ENCODE data around the gene FBXW11. TPM values are rescaled to one million over a fixed set of nuclear protein-coding genes. Genes with fewer than 3 reads are reported as not detected.
"Not testable (repeated sequence)": the region's sequence is repeated elsewhere in the genome, so short reads cannot be mapped to it uniquely, and the experiment has no call there.

FBXW11 gene
- total and polyA plus RNA-seq, 4 experiments from 2014 or later: 17.1 to 43.4 (median 32.1) TPM

DNA sequence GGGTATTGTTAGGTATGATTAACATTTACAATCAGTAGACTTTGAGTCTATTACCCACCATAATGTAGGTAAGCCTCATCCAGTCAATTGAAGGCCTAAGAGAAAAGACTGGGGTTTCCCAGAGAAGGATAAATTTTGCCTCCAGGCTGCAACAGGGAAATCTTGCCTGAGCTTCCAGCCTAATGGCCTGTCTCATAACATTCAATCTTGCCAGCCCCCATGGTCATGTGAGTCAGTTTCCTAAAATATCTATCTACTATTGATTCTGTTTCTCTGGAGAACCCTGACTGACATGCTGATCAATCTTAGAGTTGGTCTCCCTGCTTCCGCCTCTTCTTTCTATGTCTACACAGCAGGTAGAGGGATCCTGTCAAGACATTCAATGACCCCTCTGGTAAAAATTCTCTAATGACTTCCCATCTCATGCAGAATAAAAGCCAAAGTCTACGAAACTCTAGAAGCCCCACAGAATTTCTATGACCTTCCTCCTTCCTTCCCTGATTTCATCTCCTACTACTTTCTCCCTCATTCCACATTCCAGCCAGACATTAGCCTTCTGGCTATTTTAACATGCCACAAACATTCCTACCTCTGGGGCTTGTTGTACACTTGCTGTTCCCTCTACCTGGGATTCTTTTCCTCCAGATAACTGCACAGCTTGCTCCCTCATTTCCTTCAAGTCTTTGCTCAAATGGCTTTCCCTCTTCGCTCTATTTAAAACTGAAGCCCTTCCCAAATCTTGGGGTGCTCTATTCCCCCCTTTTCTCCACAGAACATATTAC is 60.2 kb downstream of the FBXW11 start:
- Mint-ChIP-seq H3K27ac (peak overlapping the region in 2 of 7 donors; percentile 2 to 61), H3K36me3 (peaks cover 0 to 1% of the 10 kb centered on the region in 2 donors), H3K4me3 (peak overlapping the region in 1 of 8 donors; percentile 15), H3K4me1 (peaks cover 32 to 52% (median 43%) of the 10 kb centered on the region in 4 donors), H3K9me3 (no peaks in the 10 kb centered on the region), H3K27me3 (no peaks in the 10 kb centered on the region)
- Histone ChIP-seq H3K27ac (ENCODE audit: low read depth, low read length) (no peak overlapping the region), H3K4me3 (ENCODE audit: low read length in 2 of 2) (no peak overlapping the region), H3K36me3 (ENCODE audit: insufficient read depth, low read length) (no peaks in the 10 kb centered on the region), H3K4me1 (ENCODE audit: insufficient read depth, low read length) (peaks cover 12% of the 10 kb centered on the region), H3K27me3 (ENCODE audit: insufficient read depth, low read length) (no peaks in the 10 kb centered on the region), H3K9me3 (ENCODE audit: control insufficient read depth in 1 of 2, low read length in 2 of 2) (no peaks in the 10 kb centered on the region)
- DNase-seq: no peak
- ChIA-PET CTCF (ENCODE audit: partially characterized antibody) (no interaction called here), POLR2A (ENCODE audit: partially characterized antibody) (no interaction called here)
- intact Hi-C loops (cut with micrococcal nuclease): no loop called here

DNA sequence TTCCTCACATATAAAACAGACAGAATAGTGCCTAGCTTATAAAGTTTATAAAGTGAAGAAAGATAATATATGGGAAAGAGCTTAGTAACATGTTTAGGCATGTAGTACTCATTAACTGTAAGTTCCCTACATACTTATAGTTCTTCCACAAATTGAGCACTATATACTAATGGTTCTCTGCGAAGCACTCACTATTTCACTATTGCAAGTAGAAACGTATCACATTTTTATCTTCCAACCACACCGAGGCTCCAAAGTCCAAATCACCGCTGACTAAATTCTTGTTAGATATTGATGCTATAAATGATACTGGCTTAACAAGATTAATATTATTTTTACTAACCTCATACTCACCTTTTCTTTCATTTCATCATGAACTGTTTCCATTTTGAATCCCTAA is 61.0 kb downstream of the FBXW11 start:
- peaks cover 35 to 53% (median 46%) of the 10 kb centered on the region in 4 donors for H3K4me1 Mint-ChIP-seq
- peaks cover 0 to 1% of the 10 kb centered on the region in 2 donors for H3K36me3 Mint-ChIP-seq
- no peaks in the 10 kb centered on the region for H3K27me3 Mint-ChIP-seq
- H3K4me1 ChIP-seq (ENCODE audit: insufficient read depth, low read length): peaks cover 15% of the 10 kb centered on the region
- intact Hi-C loops (cut with micrococcal nuclease): no loop called here
- CTCF ChIA-PET (ENCODE audit: partially characterized antibody): no interaction called here
- POLR2A ChIA-PET (ENCODE audit: partially characterized antibody): no interaction called here
- H3K4me3 Mint-ChIP-seq: no peak overlapping the region
- no peak overlapping the region for H3K4me3 ChIP-seq (ENCODE audit: low read length in 2 of 2)
- H3K9me3 ChIP-seq (ENCODE audit: control insufficient read depth in 1 of 2, low read length in 2 of 2): no peaks in the 10 kb centered on the region
- DNase-seq: no peak
- no peaks in the 10 kb centered on the region for H3K27me3 ChIP-seq (ENCODE audit: insufficient read depth, low read length)
- no peak overlapping the region for H3K27ac Mint-ChIP-seq
- no peaks in the 10 kb centered on the region for H3K9me3 Mint-ChIP-seq
- no peaks in the 10 kb centered on the region for H3K36me3 ChIP-seq (ENCODE audit: insufficient read depth, low read length)
- H3K27ac ChIP-seq (ENCODE audit: low read depth, low read length): no peak overlapping the region

DNA sequence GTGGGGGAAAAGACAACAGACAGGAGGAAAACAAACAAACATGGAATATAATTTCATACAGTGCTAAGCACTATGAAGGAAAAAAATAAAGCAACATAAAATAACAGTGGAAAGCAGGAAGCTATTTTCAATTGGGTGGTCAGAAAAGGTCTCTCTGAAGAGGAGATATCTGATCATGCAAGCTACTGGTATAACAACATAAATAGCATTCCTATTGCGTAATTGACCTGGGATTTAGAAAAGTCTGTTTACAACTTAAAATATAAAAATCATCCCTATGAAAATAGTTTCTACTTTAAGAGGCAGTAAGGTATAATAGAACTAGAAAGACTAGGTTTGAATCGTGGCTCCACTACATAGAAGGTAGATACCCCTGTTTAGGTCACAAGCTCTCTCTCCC is 61.4 kb downstream of the FBXW11 start:
- H3K9me3 ChIP-seq (ENCODE audit: control insufficient read depth in 1 of 2, low read length in 2 of 2): no peaks in the 10 kb centered on the region
- H3K36me3 Mint-ChIP-seq: peaks cover 0 to 1% of the 10 kb centered on the region in 2 donors
- POLR2A ChIA-PET (ENCODE audit: partially characterized antibody): no interaction called here
- no peak overlapping the region for H3K4me3 Mint-ChIP-seq
- no peak overlapping the region for H3K4me3 ChIP-seq (ENCODE audit: low read length in 2 of 2)
- peaks cover 0 to 2% (median 0%) of the 10 kb centered on the region in 8 donors for H3K9me3 Mint-ChIP-seq
- no peaks in the 10 kb centered on the region for H3K27me3 Mint-ChIP-seq
- H3K27ac ChIP-seq (ENCODE audit: low read depth, low read length): no peak overlapping the region
- peaks cover 15% of the 10 kb centered on the region for H3K4me1 ChIP-seq (ENCODE audit: insufficient read depth, low read length)
- peak overlapping the region in 1 of 7 donors; percentile 72 for H3K27ac Mint-ChIP-seq
- H3K27me3 ChIP-seq (ENCODE audit: insufficient read depth, low read length): no peaks in the 10 kb centered on the region
- H3K4me1 Mint-ChIP-seq: peaks cover 37 to 57% (median 48%) of the 10 kb centered on the region in 4 donors
- intact Hi-C loops (cut with micrococcal nuclease): no loop called here
- H3K36me3 ChIP-seq (ENCODE audit: insufficient read depth, low read length): no peaks in the 10 kb centered on the region
- CTCF ChIA-PET (ENCODE audit: partially characterized antibody): no interaction called here
- DNase-seq: no peak

DNA sequence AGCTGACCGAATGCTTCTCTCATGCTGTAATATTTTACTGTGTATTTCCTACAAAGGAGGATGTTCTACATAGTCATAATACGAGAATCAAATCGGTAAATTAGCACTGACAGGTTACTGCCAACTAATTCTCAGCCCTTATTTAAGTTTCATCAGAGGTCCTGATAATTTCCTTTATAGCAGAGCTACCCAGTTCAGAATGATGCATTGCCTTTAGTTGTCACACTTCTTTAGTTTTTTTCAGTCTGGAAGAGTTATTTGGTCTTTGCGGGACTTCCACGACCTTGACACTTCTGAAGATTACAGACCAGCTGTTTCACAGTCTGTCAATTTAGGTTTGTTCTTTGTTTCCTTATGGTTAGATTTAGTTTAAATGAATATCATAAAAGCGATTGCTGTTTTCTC is 64.3 kb downstream of the FBXW11 start:
- H3K4me1 ChIP-seq (ENCODE audit: insufficient read depth, low read length): peaks cover 16% of the 10 kb centered on the region
- POLR2A ChIA-PET (ENCODE audit: partially characterized antibody); H3K9me3 Mint-ChIP-seq; intact Hi-C loops (cut with micrococcal nuclease); H3K36me3 Mint-ChIP-seq; H3K4me3 ChIP-seq (ENCODE audit: low read length in 2 of 2); H3K27me3 ChIP-seq (ENCODE audit: insufficient read depth, low read length); DNase-seq; H3K27me3 Mint-ChIP-seq; H3K27ac ChIP-seq (ENCODE audit: low read depth, low read length); H3K36me3 ChIP-seq (ENCODE audit: insufficient read depth, low read length); H3K9me3 ChIP-seq (ENCODE audit: control insufficient read depth in 1 of 2, low read length in 2 of 2): not testable (repeated sequence)
- peak overlapping the region in 2 of 7 donors; percentile 44 to 68 for H3K27ac Mint-ChIP-seq
- H3K4me1 Mint-ChIP-seq: peaks cover 30 to 48% (median 38%) of the 10 kb centered on the region in 4 donors
- CTCF ChIA-PET (ENCODE audit: partially characterized antibody): interaction anchor here (0.5 kb wide), 1 partner anchor 37 kb away, joined by 3 read pairs; no protein-coding TSS in a partner anchor
- peak overlapping the region in 1 of 8 donors; percentile 10 for H3K4me3 Mint-ChIP-seq

DNA sequence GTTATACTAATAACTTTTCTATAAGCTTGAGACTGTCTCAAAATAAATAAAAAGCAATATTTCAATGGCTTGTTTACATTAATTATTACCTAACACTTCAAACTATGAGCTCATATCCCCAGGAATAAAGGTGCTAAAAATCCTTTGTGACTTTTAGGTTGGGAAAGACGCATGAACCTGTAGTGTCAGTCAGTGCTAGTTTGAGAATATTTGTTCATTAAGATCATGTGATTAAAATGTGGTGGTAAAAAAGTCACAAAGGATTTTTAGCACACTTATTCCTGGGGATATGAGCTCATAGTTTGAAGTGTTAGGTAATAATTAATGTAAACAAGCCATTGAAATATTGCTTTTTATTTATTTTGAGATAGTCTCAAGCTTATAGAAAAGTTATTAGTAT is 64.8 kb downstream of the FBXW11 start:
- Mint-ChIP-seq H3K4me3 (peak overlapping the region in 2 of 8 donors; percentile 32 to 39), H3K4me1 (peaks cover 33 to 52% (median 40%) of the 10 kb centered on the region in 4 donors)
- H3K27ac ChIP-seq (ENCODE audit: low read depth, low read length); DNase-seq; H3K27me3 Mint-ChIP-seq; H3K27me3 ChIP-seq (ENCODE audit: insufficient read depth, low read length); H3K9me3 Mint-ChIP-seq; intact Hi-C loops (cut with micrococcal nuclease); H3K36me3 Mint-ChIP-seq; POLR2A ChIA-PET (ENCODE audit: partially characterized antibody); H3K9me3 ChIP-seq (ENCODE audit: control insufficient read depth in 1 of 2, low read length in 2 of 2); H3K4me3 ChIP-seq (ENCODE audit: low read length in 2 of 2); CTCF ChIA-PET (ENCODE audit: partially characterized antibody); H3K27ac Mint-ChIP-seq; H3K36me3 ChIP-seq (ENCODE audit: insufficient read depth, low read length): not testable (repeated sequence)
- H3K4me1 ChIP-seq (ENCODE audit: insufficient read depth, low read length): peaks cover 20% of the 10 kb centered on the region

DNA sequence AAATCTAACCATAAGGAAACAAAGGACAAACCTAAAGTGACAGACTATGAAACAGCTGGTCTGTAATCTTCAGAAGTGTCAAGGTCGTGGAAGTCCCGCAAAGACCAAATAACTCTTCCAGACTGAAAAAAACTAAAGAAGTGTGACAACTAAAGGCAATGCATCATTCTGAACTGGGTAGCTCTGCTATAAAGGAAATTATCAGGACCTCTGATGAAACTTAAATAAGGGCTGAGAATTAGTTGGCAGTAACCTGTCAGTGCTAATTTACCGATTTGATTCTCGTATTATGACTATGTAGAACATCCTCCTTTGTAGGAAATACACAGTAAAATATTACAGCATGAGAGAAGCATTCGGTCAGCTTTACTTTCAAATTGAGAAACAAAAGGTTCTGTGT is 65.2 kb downstream of the FBXW11 start:
- H3K36me3 ChIP-seq (ENCODE audit: insufficient read depth, low read length); intact Hi-C loops (cut with micrococcal nuclease); POLR2A ChIA-PET (ENCODE audit: partially characterized antibody); H3K9me3 ChIP-seq (ENCODE audit: control insufficient read depth in 1 of 2, low read length in 2 of 2); H3K27ac ChIP-seq (ENCODE audit: low read depth, low read length); CTCF ChIA-PET (ENCODE audit: partially characterized antibody); DNase-seq; H3K27me3 ChIP-seq (ENCODE audit: insufficient read depth, low read length); H3K4me3 ChIP-seq (ENCODE audit: low read length in 2 of 2); H3K27me3 Mint-ChIP-seq; H3K36me3 Mint-ChIP-seq; H3K9me3 Mint-ChIP-seq: not testable (repeated sequence)
- Mint-ChIP-seq H3K4me1 (peaks cover 31 to 52% (median 40%) of the 10 kb centered on the region in 4 donors), H3K4me3 (peak overlapping the region in 1 of 8 donors; percentile 4), H3K27ac (peak overlapping the region in 4 of 7 donors; percentile 32 to 80 (median 57))
- H3K4me1 ChIP-seq (ENCODE audit: insufficient read depth, low read length): peaks cover 23% of the 10 kb centered on the region

DNA sequence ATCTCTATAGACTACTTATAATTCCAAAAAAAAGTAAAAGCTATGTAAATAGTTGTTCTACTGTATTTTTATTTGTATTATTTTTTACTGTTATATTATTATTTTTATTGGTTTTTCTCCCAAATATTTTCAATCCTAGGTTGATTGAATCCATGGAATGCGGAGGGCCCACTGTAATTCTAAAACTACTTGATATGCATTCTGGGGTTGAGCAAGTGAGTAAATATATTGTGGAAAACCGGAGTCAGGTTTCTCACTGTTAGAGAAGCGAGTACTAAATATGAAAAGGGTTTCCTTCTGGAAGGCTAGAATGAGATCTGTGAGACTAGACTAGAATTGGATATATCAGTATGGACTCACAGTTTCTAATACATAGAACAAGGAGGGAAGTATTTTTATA is 66.5 kb downstream of the FBXW11 start:
- Mint-ChIP-seq H3K27me3 (no peaks in the 10 kb centered on the region), H3K9me3 (peaks cover 0 to 6% (median 0%) of the 10 kb centered on the region in 8 donors), H3K4me1 (peaks cover 25 to 39% (median 33%) of the 10 kb centered on the region in 4 donors), H3K36me3 (peaks cover 0 to 3% of the 10 kb centered on the region in 2 donors), H3K4me3 (no peak overlapping the region), H3K27ac (no peak overlapping the region)
- H3K27me3 ChIP-seq (ENCODE audit: insufficient read depth, low read length): no peaks in the 10 kb centered on the region
- H3K4me3 ChIP-seq (ENCODE audit: low read length in 2 of 2): no peak overlapping the region
- POLR2A ChIA-PET (ENCODE audit: partially characterized antibody): no interaction called here
- H3K4me1 ChIP-seq (ENCODE audit: insufficient read depth, low read length): peaks cover 25% of the 10 kb centered on the region
- CTCF ChIA-PET (ENCODE audit: partially characterized antibody): no interaction called here
- DNase-seq: no peak
- intact Hi-C loops (cut with micrococcal nuclease): no loop called here
- H3K36me3 ChIP-seq (ENCODE audit: insufficient read depth, low read length): no peaks in the 10 kb centered on the region
- H3K27ac ChIP-seq (ENCODE audit: low read depth, low read length): no peak overlapping the region
- no peaks in the 10 kb centered on the region for H3K9me3 ChIP-seq (ENCODE audit: control insufficient read depth in 1 of 2, low read length in 2 of 2)
